A549 (cell line): ENCODE data around the gene MCTP1. TPM values are rescaled to one million over a fixed set of nuclear protein-coding genes. Genes with fewer than 3 reads are reported as not detected.

Source experiments
- ATAC-seq, 2 experiments: fragments of 200-7000 bp in 1 of 2; fragments of >200 bp in 1 of 2; cut with Nextera tagmentation in 1 of 2; cut with Tn5 transposase in 1 of 2; 3 replicates each; pipeline versions ENCODE4 v1.8.0 to v1.9.1; 2018 to 2020; ENCODE audit warnings: mild to moderate bottlenecking in 1 of 2, moderate library complexity in 1 of 2
- CTCF ChIA-PET: fragments of 300-600 bp; sonication (Branson Sonifier 250); formaldehyde crosslinking; extraction: SDS; loops from one replicate; lab custom pipeline; 2021; ENCODE audit warnings: antibody characterized with exemption, inconsistent platforms; lab: Yijun Ruan, JAX
- POLR2A ChIA-PET: fragments of 350-600 bp; formaldehyde crosslinking; extraction: SDS; loops from one replicate; lab custom pipeline; 2021; ENCODE audit warnings: antibody characterized with exemption, inconsistent platforms; lab: Yijun Ruan, JAX
- DNase-seq, 2 experiments: peaks; one replicate each; pipeline versions ENCODE4 v3.0.0 to v3.0.0-alpha.2; 2011 to 2016; ENCODE audit warnings: low read depth in 1 of 2, low spot score in 1 of 2
- FAIRE-seq: peaks from 2 replicates; lab custom pipeline; 2011; peaks lifted over from hg19 to GRCh38; lab: Jason Lieb, UNC
- H3K27ac ChIP-seq, 2 experiments: fragments of >200 bp; sonication (Bioruptor Twin); formaldehyde crosslinking; 3 replicates each; pipeline ENCODE4 v1.5.1; 2016 to 2017
- H3K4me1 ChIP-seq: fragments of >200 bp; sonication (Bioruptor Twin); formaldehyde crosslinking; 3 replicates; pipeline ENCODE4 v1.6.1; 2016
- H3K4me2 ChIP-seq: fragments of >200 bp; sonication (Bioruptor Twin); formaldehyde crosslinking; 3 replicates; pipeline ENCODE4 v1.6.1; 2016
- H3K4me3 ChIP-seq: fragments of >200 bp; sonication (Bioruptor Twin); formaldehyde crosslinking; 3 replicates; pipeline ENCODE4 v1.5.1; 2016
- H3K9me3 ChIP-seq: fragments of >200 bp; sonication (Bioruptor Twin); formaldehyde crosslinking; 3 replicates; pipeline ENCODE4 v1.6.1; 2016
- BHLHE40 ChIP-seq: IDR thresholded peaks from 2 replicates; pipeline ENCODE4 v1.6.1; 2012; ENCODE audit warnings: low read depth, low read length, inconsistent platforms
- CHD2 ChIP-seq: fragments of 150-350 bp; IDR thresholded peaks from 2 replicates; pipeline ENCODE4 v1.6.1; 2014; ENCODE audit warnings: low read length; ENCODE audit not compliant: partially characterized antibody
- CHD4 ChIP-seq: fragments of 200-600 bp; sonication (generic); IDR thresholded peaks from 2 replicates; pipeline ENCODE4 v1.6.1; 2016; ENCODE audit warnings: antibody characterized with exemption, mild to moderate bottlenecking, borderline replicate concordance
- CTCF ChIP-seq: fragments of >200 bp; sonication (Bioruptor Twin); formaldehyde crosslinking; IDR thresholded peaks from 3 replicates; pipeline ENCODE4 v1.5.1; 2016
- FOSL2 ChIP-seq, 2 experiments: fragments of 450-650 bp in 1 of 2; fragments of >200 bp in 1 of 2; sonication (Bioruptor Twin) in 1 of 2; formaldehyde crosslinking; IDR thresholded peaks; 2 replicates each; pipeline versions ENCODE4 v1.5.0 to v1.6.1; 2016 to 2020; ENCODE audit warnings: mild to moderate bottlenecking in 1 of 2, moderate library complexity in 1 of 2
- GATA3 ChIP-seq: IDR thresholded peaks from 2 replicates; pipeline ENCODE4 v1.6.1; 2012; ENCODE audit warnings: borderline replicate concordance
- HEYL ChIP-seq: fragments of 250-450 bp; sonication (Bioruptor Pico); IDR thresholded peaks from 2 replicates; pipeline ENCODE4 v1.8.0; 2021; ENCODE audit warnings: mild to moderate bottlenecking, moderate library complexity
- HMGXB4 ChIP-seq: fragments of 250-450 bp; sonication (Bioruptor Pico); IDR thresholded peaks from 2 replicates; pipeline ENCODE4 v1.5.0; 2021; ENCODE audit warnings: mild to moderate bottlenecking, moderate library complexity, borderline replicate concordance
- JUN ChIP-seq, 2 experiments: fragments of >200 bp; sonication (Bioruptor Twin); formaldehyde crosslinking; IDR thresholded peaks; 2 replicates in 1 of 2; 3 replicates in 1 of 2; pipeline ENCODE4 v1.6.1; 2016 to 2017
- JUNB ChIP-seq: fragments of >200 bp; sonication (Bioruptor Twin); formaldehyde crosslinking; IDR thresholded peaks from 2 replicates; pipeline ENCODE4 v1.6.1; 2016
- KDM1A ChIP-seq: fragments of 200-600 bp; sonication (generic); IDR thresholded peaks from 2 replicates; pipeline ENCODE4 v1.6.1; 2016; ENCODE audit warnings: low read depth, mild to moderate bottlenecking
- POLR2AphosphoS2 ChIP-seq: conservative IDR thresholded peaks from 2 replicates; pipeline ENCODE4 v1.6.1; 2012; ENCODE audit warnings: low read length, improper control_type of control experiment, inconsistent platforms
- RAD21 ChIP-seq, 2 experiments: fragments of >200 bp in 1 of 2; sonication (Bioruptor Twin) in 1 of 2; formaldehyde crosslinking in 1 of 2; IDR thresholded peaks in 1 of 2; conservative IDR thresholded peaks in 1 of 2; 2 replicates in 1 of 2; 3 replicates in 1 of 2; pipeline ENCODE4 v1.6.1; 2012 to 2018; ENCODE audit warnings: inconsistent platforms in 1 of 2
- RARB ChIP-seq: fragments of 250-450 bp; sonication (Bioruptor Pico); IDR thresholded peaks from 2 replicates; pipeline ENCODE4 v1.8.0; 2021; ENCODE audit warnings: mild to moderate bottlenecking, moderate library complexity
- RCOR1 ChIP-seq: fragments of 150-350 bp; IDR thresholded peaks from 2 replicates; pipeline ENCODE4 v1.6.1; 2014; ENCODE audit warnings: antibody characterized with exemption, low read length, low read depth
- REST ChIP-seq: fragments of 200-600 bp; sonication (generic); IDR thresholded peaks from 2 replicates; pipeline ENCODE4 v1.6.1; 2016; ENCODE audit warnings: antibody characterized with exemption, mild to moderate bottlenecking, moderate library complexity
- RFX5 ChIP-seq: fragments of 450-650 bp; IDR thresholded peaks from 2 replicates; pipeline ENCODE4 v1.7.1; 2014; ENCODE audit warnings: antibody characterized with exemption, mild to moderate bottlenecking, moderate library complexity
- RNF2 ChIP-seq: fragments of 200-600 bp; sonication (generic); IDR thresholded peaks from 2 replicates; pipeline ENCODE4 v1.6.1; 2016; ENCODE audit warnings: low read depth, mild to moderate bottlenecking, antibody characterized with exemption, moderate library complexity, borderline replicate concordance
- ZNF302 ChIP-seq: fragments of 250-450 bp; sonication (Bioruptor Pico); IDR thresholded peaks from 2 replicates; pipeline ENCODE4 v1.9.0; 2021; ENCODE audit warnings: inconsistent platforms, mild to moderate bottlenecking, moderate library complexity
- WGBS: methylation state at CpG from one replicate; pipeline ENCODE4 v1.1.6; 2017; ENCODE audit errors: missing lambda C conversion rate; 5-methylcytosine and 5-hydroxymethylcytosine counted together
- polyA plus RNA-seq, 4 experiments: library from polyadenylated mRNA; depleted of rRNA in 3 of 4; stranded (reverse); fragments of >200 nt; fragmentation: RNase III in 1 of 4; extraction: RNeasy Plus Mini Kit Qiagen cat#74134 plus additional on column Dnase treatment in 1 of 4; gene quantifications; 2 replicates in 3 of 4; 3 replicates in 1 of 4; pipeline ENCODE4 v1.2.3, GENCODE V29; 2011 to 2017

Gene MCTP1
- polyA plus RNA-seq, 2 of the 4 experiments (the other 2 are of a cell fraction) = 5.4 to 6.9 TPM

- CTCF ChIA-PET = interaction anchor here (1.3 to 1.9 kb wide), 4 partner anchors 9 to 12 kb away, joined by 4 to 7 read pairs (median 5); no protein-coding TSS in a partner anchor
Observed at GRCh38 chr5:94841598-94842322, 443.1 kb downstream of the MCTP1 start.

DNA sequence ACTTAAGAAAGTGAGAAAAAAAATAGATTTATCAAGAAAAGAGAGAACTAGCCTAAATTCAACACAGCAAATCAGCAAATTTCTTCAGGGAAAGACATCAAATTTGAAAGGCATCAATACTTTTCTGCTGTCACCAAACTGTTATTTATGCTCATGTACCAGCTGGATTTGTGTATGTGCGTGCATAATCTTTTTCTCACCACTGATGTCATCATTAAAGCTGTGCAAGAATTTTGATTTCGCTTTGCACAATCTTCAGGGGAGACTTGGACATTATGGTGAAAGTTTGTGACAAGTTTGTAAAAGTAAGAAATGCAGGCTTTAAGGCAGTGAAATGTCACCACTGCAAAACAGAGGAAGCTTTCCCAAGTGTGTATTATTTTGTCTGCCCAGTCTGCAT, 451.0 kb downstream of the MCTP1 start:
- ATAC-seq (no peak), DNase-seq (no peak), FAIRE-seq (no peak)
- WGBS = 73% methylated on average over 2 of the region's 2 CpGs
- Histone ChIP-seq H3K4me2 (no peak overlapping the region), H3K4me3 (no peak overlapping the region), H3K27ac (no peak overlapping the region), H3K4me1 (no peaks in the 10 kb centered on the region), H3K9me3 (no peaks in the 10 kb centered on the region)
- ChIA-PET POLR2A (no interaction called here), CTCF (no interaction called here)
- TF ChIP-seq FOSL2 (IDR thresholded peaks at IDR 0.05) = no peak
- no peak for TF ChIP-seq FOSL2 (CRISPR knock-in tag; IDR thresholded peaks at IDR 0.05)
- TF ChIP-seq CHD4 = no peak
- no peak for TF ChIP-seq REST
- no peak for TF ChIP-seq JUN (IDR thresholded peaks at IDR 0.05)
- TF ChIP-seq GATA3 = no peak
- no peak for TF ChIP-seq POLR2AphosphoS2
- no peak for TF ChIP-seq BHLHE40
- no peak for TF ChIP-seq RFX5
- TF ChIP-seq HEYL (CRISPR knock-in tag) = no peak
- no peak for TF ChIP-seq RCOR1

More at GRCh38 chr5:94841598-94842322, 443.1 kb downstream of the MCTP1 start:
- DNase-seq = no peak
- TF ChIP-seq REST = no peak
- no peak for TF ChIP-seq KDM1A
- TF ChIP-seq RFX5 = no peak
- TF ChIP-seq, all 56 proteins: peak for 0
- 63% methylated on average over 4 of the region's 4 CpGs for WGBS
- H3K9me3 ChIP-seq = no peaks in the 10 kb centered on the region
- no peak overlapping the region for H3K4me3 ChIP-seq
- ATAC-seq = no peak
- no peaks in the 10 kb centered on the region for H3K4me1 ChIP-seq
- H3K4me2 ChIP-seq = no peak overlapping the region
- no peak for FAIRE-seq
- no peak overlapping the region for H3K27ac ChIP-seq
- POLR2A ChIA-PET = no interaction called here

DNA sequence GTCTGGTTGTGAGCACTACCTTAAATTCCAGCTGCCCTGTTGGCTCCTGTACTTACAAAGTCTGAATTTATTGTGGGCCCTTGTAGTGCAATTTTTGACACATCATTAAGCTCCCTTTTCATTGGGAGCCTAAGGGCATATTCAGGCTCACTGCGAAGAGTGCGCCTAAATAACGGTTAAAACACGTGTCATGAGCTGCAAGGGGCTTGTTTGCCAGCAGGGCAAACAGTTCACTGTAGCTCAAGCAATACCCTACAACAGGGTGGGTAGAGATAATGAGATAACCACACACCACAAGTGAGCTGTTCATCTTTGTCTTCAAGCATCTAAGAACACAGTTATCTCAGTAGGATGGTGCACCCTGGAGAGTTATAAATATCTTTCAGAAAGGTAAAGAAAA, 452.2 kb downstream of the MCTP1 start:
- POLR2A ChIA-PET = no interaction called here
- no peak overlapping the region for H3K4me2 ChIP-seq
- WGBS = 88% methylated on average over 4 of the region's 4 CpGs
- FAIRE-seq (no peak), ATAC-seq (no peak), DNase-seq (no peak)
- H3K27ac ChIP-seq = no peak overlapping the region
- no peak overlapping the region for H3K4me3 ChIP-seq
- H3K9me3 ChIP-seq = no peaks in the 10 kb centered on the region
- no peaks in the 10 kb centered on the region for H3K4me1 ChIP-seq
- CTCF ChIA-PET = interaction anchor here (0.6 to 1.7 kb wide), 3 partner anchors 8 to 375 kb away, joined by 3 to 11 read pairs (median 4); no protein-coding TSS in a partner anchor
- TF ChIP-seq FOSL2 (IDR thresholded peaks at IDR 0.05) = no peak
- TF ChIP-seq FOSL2 (CRISPR knock-in tag; IDR thresholded peaks at IDR 0.05) = no peak
- TF ChIP-seq JUNB = no peak
- TF ChIP-seq RNF2 = no peak
- TF ChIP-seq ZNF302 (CRISPR knock-in tag) = no peak
- no peak for TF ChIP-seq CTCF
- no peak for TF ChIP-seq RAD21 (conservative IDR thresholded peaks at IDR 0.05 in 1 of 2, IDR thresholded peaks at IDR 0.05 in 1 of 2)
- no peak for TF ChIP-seq RCOR1
- TF ChIP-seq HMGXB4 (CRISPR knock-in tag) = no peak
- no peak for TF ChIP-seq CHD2
- no peak for TF ChIP-seq RARB (CRISPR knock-in tag)
